ENCODE data around the gene SMC1B. TPM values are rescaled to one million over a fixed set of nuclear protein-coding genes. Genes with fewer than 3 reads are reported as not detected.

Gene SMC1B
- total RNA-seq, 4 donors from 2014 or later, result not detected

DNA sequence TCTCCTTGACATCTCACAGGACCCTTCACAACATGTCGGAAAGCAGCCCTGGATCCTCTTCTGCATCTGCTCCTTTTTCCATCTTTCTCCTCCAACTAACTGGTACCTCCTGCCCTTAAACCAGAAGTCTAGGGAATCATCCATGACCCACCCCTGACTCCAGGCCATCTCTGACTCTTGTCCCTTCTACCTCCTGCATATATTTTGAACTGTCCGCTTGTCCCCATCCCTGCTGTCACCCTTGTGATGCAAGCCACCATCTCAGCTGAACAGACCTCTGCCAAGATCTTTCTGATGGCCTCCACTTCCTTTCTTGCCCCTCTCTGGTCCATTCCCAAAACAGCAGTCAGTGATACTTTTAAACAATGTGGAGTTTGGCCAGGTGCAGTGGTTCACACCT is 7.1 kb upstream of the SMC1B start:
- in situ Hi-C loops (cut with MboI; ENCODE audit: low pct_ligation_motif_present in 1 of 4, low pct_unique_long_range_greater_than_20kb in 1 of 4, low sequenced_read_pairs in 3 of 4), result no loop called here
- no peaks in the 10 kb centered on the region for H3K36me3 ChIP-seq
- H3K4me3 ChIP-seq, result no peak overlapping the region
- H3K4me1 ChIP-seq, result no peaks in the 10 kb centered on the region
- 63 to 93% methylated on average over 1 to 2 of the region's 2 CpGs for WGBS, 2 donors (ENCODE audit: low coverage in 1 of 2)
- no peak for DNase-seq
- no peaks in the 10 kb centered on the region for H3K9me3 ChIP-seq
- intact Hi-C loops (cut with DNase I; ENCODE audit: low total_unique reads), result no loop called here
- H3K27ac ChIP-seq, result no peak overlapping the region
- H3K27me3 ChIP-seq, result no peaks in the 10 kb centered on the region
- TF ChIP-seq EP300 (IDR thresholded peaks at IDR 0.05; ENCODE audit: low read depth), result no peak
- no peak for TF ChIP-seq POLR2AphosphoS5 (IDR thresholded peaks at IDR 0.05)
- TF ChIP-seq, protein P1, sequence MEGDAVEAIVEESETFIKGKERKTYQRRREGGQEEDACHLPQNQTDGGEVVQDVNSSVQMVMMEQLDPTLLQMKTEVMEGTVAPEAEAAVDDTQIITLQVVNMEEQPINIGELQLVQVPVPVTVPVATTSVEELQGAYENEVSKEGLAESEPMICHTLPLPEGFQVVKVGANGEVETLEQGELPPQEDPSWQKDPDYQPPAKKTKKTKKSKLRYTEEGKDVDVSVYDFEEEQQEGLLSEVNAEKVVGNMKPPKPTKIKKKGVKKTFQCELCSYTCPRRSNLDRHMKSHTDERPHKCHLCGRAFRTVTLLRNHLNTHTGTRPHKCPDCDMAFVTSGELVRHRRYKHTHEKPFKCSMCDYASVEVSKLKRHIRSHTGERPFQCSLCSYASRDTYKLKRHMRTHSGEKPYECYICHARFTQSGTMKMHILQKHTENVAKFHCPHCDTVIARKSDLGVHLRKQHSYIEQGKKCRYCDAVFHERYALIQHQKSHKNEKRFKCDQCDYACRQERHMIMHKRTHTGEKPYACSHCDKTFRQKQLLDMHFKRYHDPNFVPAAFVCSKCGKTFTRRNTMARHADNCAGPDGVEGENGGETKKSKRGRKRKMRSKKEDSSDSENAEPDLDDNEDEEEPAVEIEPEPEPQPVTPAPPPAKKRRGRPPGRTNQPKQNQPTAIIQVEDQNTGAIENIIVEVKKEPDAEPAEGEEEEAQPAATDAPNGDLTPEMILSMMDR (IDR thresholded peaks at IDR 0.05), result no peak
- TF ChIP-seq POLR2A (IDR thresholded peaks at IDR 0.05), result no peak

GRCh38 chr22:45420011-45420410 is 6.6 kb upstream of the SMC1B start:
- Histone ChIP-seq H3K4me1 (no peaks in the 10 kb centered on the region), H3K9me3 (no peaks in the 10 kb centered on the region), H3K27me3 (no peaks in the 10 kb centered on the region), H3K4me3 (no peak overlapping the region), H3K27ac (no peak overlapping the region), H3K36me3 (no peaks in the 10 kb centered on the region)
- no peak for DNase-seq
- in situ Hi-C loops (cut with MboI; ENCODE audit: low pct_ligation_motif_present in 1 of 4, low pct_unique_long_range_greater_than_20kb in 1 of 4, low sequenced_read_pairs in 3 of 4), result no loop called here
- WGBS, 2 donors (ENCODE audit: low coverage in 1 of 2), result 77 to 82% methylated on average over 4 of the region's 4 CpGs
- intact Hi-C loops (cut with DNase I; ENCODE audit: low total_unique reads), result no loop called here
- TF ChIP-seq POLR2AphosphoS5 (IDR thresholded peaks at IDR 0.05), result no peak
- TF ChIP-seq, protein P1 (IDR thresholded peaks at IDR 0.05), result no peak
- no peak for TF ChIP-seq POLR2A (IDR thresholded peaks at IDR 0.05)
- TF ChIP-seq EP300 (IDR thresholded peaks at IDR 0.05; ENCODE audit: low read depth), result no peak

DNA sequence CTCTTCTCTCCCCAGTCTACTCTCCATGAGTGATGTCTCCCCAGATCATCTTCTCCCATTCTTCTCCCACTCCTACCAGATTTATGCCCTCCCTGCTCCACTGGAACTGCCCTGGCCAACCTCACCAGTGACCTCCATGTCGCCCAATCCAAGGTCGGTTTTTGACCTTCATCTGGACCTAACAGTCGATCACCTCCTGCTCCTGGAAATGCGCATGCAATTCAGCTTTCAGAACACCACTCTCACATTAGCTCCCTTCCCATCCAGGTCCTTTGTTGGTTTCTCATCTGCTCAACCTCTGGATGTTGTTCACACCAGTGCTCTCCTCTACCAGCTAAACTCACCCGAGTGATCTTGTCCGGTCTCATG is 5.4 kb upstream of the SMC1B start:
- Histone ChIP-seq H3K4me3 (no peak overlapping the region), H3K36me3 (no peaks in the 10 kb centered on the region), H3K9me3 (no peaks in the 10 kb centered on the region), H3K27me3 (no peaks in the 10 kb centered on the region), H3K27ac (no peak overlapping the region), H3K4me1 (peaks cover 0 to 5% (median 3%) of the 10 kb centered on the region in 4 donors)
- WGBS, 2 donors (ENCODE audit: low coverage in 1 of 2), result 92 to 98% methylated on average over 5 to 6 of the region's 6 CpGs
- intact Hi-C loops (cut with DNase I; ENCODE audit: low total_unique reads), result no loop called here
- in situ Hi-C loops (cut with MboI; ENCODE audit: low pct_ligation_motif_present in 1 of 4, low pct_unique_long_range_greater_than_20kb in 1 of 4, low sequenced_read_pairs in 3 of 4), result no loop called here
- TF ChIP-seq EP300 (IDR thresholded peaks at IDR 0.05; ENCODE audit: low read depth) (no peak), POLR2A (IDR thresholded peaks at IDR 0.05) (no peak), POLR2AphosphoS5 (IDR thresholded peaks at IDR 0.05) (no peak)
- TF ChIP-seq, protein P1 (IDR thresholded peaks at IDR 0.05), result no peak
- DNase-seq, result no peak

GRCh38 chr22:45418056-45418769 is 4.8 kb upstream of the SMC1B start:
- H3K27ac ChIP-seq, result no peak overlapping the region
- H3K27me3 ChIP-seq, result no peaks in the 10 kb centered on the region
- no peak for DNase-seq
- 94 to 100% methylated on average over 1 to 16 of the region's 16 CpGs for WGBS, 2 donors (ENCODE audit: low coverage in 1 of 2)
- in situ Hi-C loops (cut with MboI; ENCODE audit: low pct_ligation_motif_present in 1 of 4, low pct_unique_long_range_greater_than_20kb in 1 of 4, low sequenced_read_pairs in 3 of 4) (no loop called here), intact Hi-C loops (cut with DNase I; ENCODE audit: low total_unique reads) (no loop called here)
- H3K4me1 ChIP-seq, result peaks cover 2 to 10% (median 7%) of the 10 kb centered on the region in 4 donors
- no peaks in the 10 kb centered on the region for H3K9me3 ChIP-seq
- H3K4me3 ChIP-seq, result no peak overlapping the region
- TF ChIP-seq POLR2A (IDR thresholded peaks at IDR 0.05), result no peak
- TF ChIP-seq EP300 (IDR thresholded peaks at IDR 0.05; ENCODE audit: low read depth), result no peak
- TF ChIP-seq, protein P1 (IDR thresholded peaks at IDR 0.05), result no peak
- TF ChIP-seq POLR2AphosphoS5 (IDR thresholded peaks at IDR 0.05), result no peak
- no peaks in the 10 kb centered on the region for H3K36me3 ChIP-seq

Data from transverse colon (tissue), 4 donors.